Measurements from ENCODE around the gene GPC1.

The GPC1 gene

GRCh38 chr2:240393831-240394410, 41.5 kb upstream of the GPC1 start:
- ChIA-PET CTCF (no interaction called here), POLR2A (no interaction called here)

GRCh38 chr2:240394549-240394948, 40.9 kb upstream of the GPC1 start:
- ChIA-PET CTCF (no interaction called here), POLR2A (no interaction called here)
- Histone ChIP-seq H3K4me1 (ENCODE audit: control extremely low read depth in 1 of 4, control insufficient read depth in 4 of 4, insufficient read depth in 4 of 4, low read length in 3 of 4) (peaks cover 0 to 21% (median 9%) of the 10 kb centered on the region in 4 experiments), H3K9me3 (ENCODE audit: control extremely low read depth in 1 of 5, control insufficient read depth in 4 of 5, insufficient read depth in 2 of 5, low read depth in 1 of 5, low read length in 4 of 5) (no peaks in the 10 kb centered on the region), H3K36me3 (ENCODE audit: control insufficient read depth in 4 of 4, insufficient read depth in 4 of 4, low read length in 3 of 4) (no peaks in the 10 kb centered on the region), H3K27ac (ENCODE audit: insufficient read depth in 1 of 2, low read depth in 1 of 2, low read length in 2 of 2, poor library complexity in 1 of 2, severe bottlenecking in 2 of 2) (no peak overlapping the region), H3K27me3 (replicated peaks in 2 of 5; ENCODE audit: control insufficient read depth in 4 of 5, insufficient read depth in 5 of 5, low read length in 4 of 5) (no peaks in the 10 kb centered on the region), H3K4me3 (ENCODE audit: control insufficient read depth in 1 of 7, extremely low read depth in 1 of 7, insufficient read depth in 4 of 7, low read depth in 2 of 7, low read length in 6 of 7) (no peak overlapping the region)
- no peak for DNase-seq
- WGBS (ENCODE audit: insufficient coverage), result 95% methylated on average over 7 of the region's 9 CpGs

More at GRCh38 chr2:240393831-240394410, 41.5 kb upstream of the GPC1 start:
- H3K4me1 ChIP-seq (ENCODE audit: control extremely low read depth in 1 of 4, control insufficient read depth in 4 of 4, insufficient read depth in 4 of 4, low read length in 3 of 4), result peaks cover 0 to 22% (median 9%) of the 10 kb centered on the region in 4 experiments
- no peak for DNase-seq
- H3K27me3 ChIP-seq (replicated peaks in 2 of 5; ENCODE audit: control insufficient read depth in 4 of 5, insufficient read depth in 5 of 5, low read length in 4 of 5), result no peaks in the 10 kb centered on the region
- no peaks in the 10 kb centered on the region for H3K9me3 ChIP-seq (ENCODE audit: control extremely low read depth in 1 of 5, control insufficient read depth in 4 of 5, insufficient read depth in 2 of 5, low read depth in 1 of 5, low read length in 4 of 5)
- H3K27ac ChIP-seq (ENCODE audit: insufficient read depth in 1 of 2, low read depth in 1 of 2, low read length in 2 of 2, poor library complexity in 1 of 2, severe bottlenecking in 2 of 2), result no peak overlapping the region
- H3K4me3 ChIP-seq (ENCODE audit: control insufficient read depth in 1 of 7, extremely low read depth in 1 of 7, insufficient read depth in 4 of 7, low read depth in 2 of 7, low read length in 6 of 7), result no peak overlapping the region
- WGBS (ENCODE audit: insufficient coverage), result 95% methylated on average over 15 of the region's 21 CpGs
- no peaks in the 10 kb centered on the region for H3K36me3 ChIP-seq (ENCODE audit: control insufficient read depth in 4 of 4, insufficient read depth in 4 of 4, low read length in 3 of 4)

- Histone ChIP-seq H3K9me3 (ENCODE audit: control extremely low read depth in 1 of 5, control insufficient read depth in 4 of 5, insufficient read depth in 2 of 5, low read depth in 1 of 5, low read length in 4 of 5) (no peaks in the 10 kb centered on the region), H3K27me3 (replicated peaks in 2 of 5; ENCODE audit: control insufficient read depth in 4 of 5, insufficient read depth in 5 of 5, low read length in 4 of 5) (no peaks in the 10 kb centered on the region), H3K4me3 (ENCODE audit: control insufficient read depth in 1 of 7, extremely low read depth in 1 of 7, insufficient read depth in 4 of 7, low read depth in 2 of 7, low read length in 6 of 7) (no peak overlapping the region), H3K36me3 (ENCODE audit: control insufficient read depth in 4 of 4, insufficient read depth in 4 of 4, low read length in 3 of 4) (no peaks in the 10 kb centered on the region), H3K4me1 (ENCODE audit: control extremely low read depth in 1 of 4, control insufficient read depth in 4 of 4, insufficient read depth in 4 of 4, low read length in 3 of 4) (peaks cover 0 to 12% (median 5%) of the 10 kb centered on the region in 4 experiments), H3K27ac (ENCODE audit: insufficient read depth in 1 of 2, low read depth in 1 of 2, low read length in 2 of 2, poor library complexity in 1 of 2, severe bottlenecking in 2 of 2) (no peak overlapping the region)
- WGBS (ENCODE audit: insufficient coverage), result 99% methylated on average over 7 of the region's 8 CpGs
- CTCF ChIA-PET, result no interaction called here
- no peak for DNase-seq
- POLR2A ChIA-PET, result no interaction called here
These were observed 40.0 kb upstream of the GPC1 start for GRCh38 chr2:240395448-240395847.

- POLR2A ChIA-PET, result no interaction called here
- Histone ChIP-seq H3K9me3 (ENCODE audit: control extremely low read depth in 1 of 5, control insufficient read depth in 4 of 5, insufficient read depth in 2 of 5, low read depth in 1 of 5, low read length in 4 of 5) (no peaks in the 10 kb centered on the region), H3K27me3 (replicated peaks in 2 of 5; ENCODE audit: control insufficient read depth in 4 of 5, insufficient read depth in 5 of 5, low read length in 4 of 5) (peaks cover 0 to 2% (median 0%) of the 10 kb centered on the region in 5 experiments), H3K4me1 (ENCODE audit: control extremely low read depth in 1 of 4, control insufficient read depth in 4 of 4, insufficient read depth in 4 of 4, low read length in 3 of 4) (peaks cover 0 to 9% (median 4%) of the 10 kb centered on the region in 4 experiments), H3K36me3 (ENCODE audit: control insufficient read depth in 4 of 4, insufficient read depth in 4 of 4, low read length in 3 of 4) (no peaks in the 10 kb centered on the region), H3K4me3 (ENCODE audit: control insufficient read depth in 1 of 7, extremely low read depth in 1 of 7, insufficient read depth in 4 of 7, low read depth in 2 of 7, low read length in 6 of 7) (no peak overlapping the region), H3K27ac (ENCODE audit: insufficient read depth in 1 of 2, low read depth in 1 of 2, low read length in 2 of 2, poor library complexity in 1 of 2, severe bottlenecking in 2 of 2) (no peak overlapping the region)
- WGBS (ENCODE audit: insufficient coverage), result 92% methylated on average over 10 of the region's 10 CpGs
- no peak for DNase-seq
- CTCF ChIA-PET, result no interaction called here
These were observed 39.4 kb upstream of the GPC1 start for GRCh38 chr2:240395896-240396622.

GRCh38 chr2:240396623-240397541, 38.6 kb upstream of the GPC1 start:
- ChIA-PET POLR2A (no interaction called here), CTCF (no interaction called here)
- 98% methylated on average over 9 of the region's 12 CpGs for WGBS (ENCODE audit: insufficient coverage)

GRCh38 chr2:240397542-240397916, 37.9 kb upstream of the GPC1 start:
- no peak overlapping the region for H3K27ac ChIP-seq (ENCODE audit: insufficient read depth in 1 of 2, low read depth in 1 of 2, low read length in 2 of 2, poor library complexity in 1 of 2, severe bottlenecking in 2 of 2)
- 98% methylated on average over 9 of the region's 9 CpGs for WGBS (ENCODE audit: insufficient coverage)
- peaks cover 0 to 5% (median 2%) of the 10 kb centered on the region in 4 experiments for H3K4me1 ChIP-seq (ENCODE audit: control extremely low read depth in 1 of 4, control insufficient read depth in 4 of 4, insufficient read depth in 4 of 4, low read length in 3 of 4)
- ChIA-PET CTCF (no interaction called here), POLR2A (no interaction called here)
- no peaks in the 10 kb centered on the region for H3K9me3 ChIP-seq (ENCODE audit: control extremely low read depth in 1 of 5, control insufficient read depth in 4 of 5, insufficient read depth in 2 of 5, low read depth in 1 of 5, low read length in 4 of 5)
- H3K27me3 ChIP-seq (replicated peaks in 2 of 5; ENCODE audit: control insufficient read depth in 4 of 5, insufficient read depth in 5 of 5, low read length in 4 of 5), result peaks cover 0 to 2% (median 0%) of the 10 kb centered on the region in 5 experiments
- DNase-seq, result no peak
- H3K4me3 ChIP-seq (ENCODE audit: control insufficient read depth in 1 of 7, extremely low read depth in 1 of 7, insufficient read depth in 4 of 7, low read depth in 2 of 7, low read length in 6 of 7), result no peak overlapping the region
- H3K36me3 ChIP-seq (ENCODE audit: control insufficient read depth in 4 of 4, insufficient read depth in 4 of 4, low read length in 3 of 4), result no peaks in the 10 kb centered on the region

More at GRCh38 chr2:240396623-240397541, 38.6 kb upstream of the GPC1 start:
- no peak for DNase-seq
- Histone ChIP-seq H3K9me3 (ENCODE audit: control extremely low read depth in 1 of 5, control insufficient read depth in 4 of 5, insufficient read depth in 2 of 5, low read depth in 1 of 5, low read length in 4 of 5) (no peaks in the 10 kb centered on the region), H3K4me3 (ENCODE audit: control insufficient read depth in 1 of 7, extremely low read depth in 1 of 7, insufficient read depth in 4 of 7, low read depth in 2 of 7, low read length in 6 of 7) (no peak overlapping the region), H3K27ac (ENCODE audit: insufficient read depth in 1 of 2, low read depth in 1 of 2, low read length in 2 of 2, poor library complexity in 1 of 2, severe bottlenecking in 2 of 2) (no peak overlapping the region), H3K4me1 (ENCODE audit: control extremely low read depth in 1 of 4, control insufficient read depth in 4 of 4, insufficient read depth in 4 of 4, low read length in 3 of 4) (peaks cover 0 to 9% (median 4%) of the 10 kb centered on the region in 4 experiments), H3K27me3 (replicated peaks in 2 of 5; ENCODE audit: control insufficient read depth in 4 of 5, insufficient read depth in 5 of 5, low read length in 4 of 5) (peaks cover 0 to 2% (median 0%) of the 10 kb centered on the region in 5 experiments), H3K36me3 (ENCODE audit: control insufficient read depth in 4 of 4, insufficient read depth in 4 of 4, low read length in 3 of 4) (no peaks in the 10 kb centered on the region)

Measured in common myeloid progenitor, CD34-positive (primary cell).